Astrocyte (in vitro differentiated cells and primary cell): ENCODE results near the gene HNRNPK. TPM values are rescaled to one million over a fixed set of nuclear protein-coding genes. Genes with fewer than 3 reads are reported as not detected.

Experiments
- DNase-seq: peaks from one replicate; pipeline ENCODE4 v3.0.0-alpha.2; 2010; ENCODE audit warnings: low read depth
- FAIRE-seq: peaks from 2 replicates; lab custom pipeline; 2011; peaks lifted over from hg19 to GRCh38; lab: Jason Lieb, UNC
- H2AFZ ChIP-seq: 2 replicates; pipeline ENCODE4 v1.6.0; 2012; ENCODE audit warnings: low read depth, low read length, inconsistent platforms
- H3K27ac ChIP-seq: 2 replicates; pipeline ENCODE4 v1.5.1; 2011; ENCODE audit warnings: low read depth, low read length, inconsistent platforms
- H3K27me3 ChIP-seq: 2 replicates; pipeline ENCODE4 v1.6.0; 2011; ENCODE audit warnings: low read length, inconsistent platforms; ENCODE audit not compliant: insufficient read depth
- H3K36me3 ChIP-seq: 2 replicates; pipeline ENCODE4 v1.5.1; 2011; ENCODE audit warnings: low read length, inconsistent platforms; ENCODE audit not compliant: insufficient read depth
- H3K4me1 ChIP-seq: 2 replicates; pipeline ENCODE4 v1.5.1; 2011; ENCODE audit warnings: low read length, inconsistent platforms; ENCODE audit not compliant: insufficient read depth
- H3K4me2 ChIP-seq: 2 replicates; pipeline ENCODE4 v1.6.0; 2012; ENCODE audit warnings: low read length, inconsistent platforms
- H3K4me3 ChIP-seq: 2 replicates; pipeline ENCODE4 v1.5.1; 2011; ENCODE audit warnings: low read depth, mild to moderate bottlenecking, low read length, inconsistent platforms; ENCODE audit not compliant: insufficient read depth
- H3K79me2 ChIP-seq: 2 replicates; pipeline ENCODE4 v1.6.0; 2012; ENCODE audit warnings: mild to moderate bottlenecking, low read length, inconsistent platforms; ENCODE audit not compliant: insufficient read depth
- H3K9ac ChIP-seq: 2 replicates; pipeline ENCODE4 v1.6.0; 2012; ENCODE audit warnings: mild to moderate bottlenecking, low read length, inconsistent platforms
- H3K9me3 ChIP-seq: 2 replicates; pipeline ENCODE4 v1.5.1; 2012; ENCODE audit warnings: low read depth, mild to moderate bottlenecking, low read length, inconsistent platforms; ENCODE audit not compliant: insufficient read depth
- H4K20me1 ChIP-seq: 2 replicates; pipeline ENCODE4 v1.6.0; 2012; ENCODE audit warnings: low read length, inconsistent platforms; ENCODE audit not compliant: insufficient read depth
- H3K27ac Mint-ChIP-seq: one replicate; pipeline ENCODE4 v1.8.0; 2021; ENCODE audit warnings: mild to moderate bottlenecking, mixed read lengths; ENCODE audit not compliant: unreplicated experiment
- H3K27me3 Mint-ChIP-seq: one replicate; pipeline ENCODE4 v1.8.0; 2021; ENCODE audit warnings: low read depth, mixed read lengths; ENCODE audit not compliant: unreplicated experiment
- H3K36me3 Mint-ChIP-seq: one replicate; pipeline ENCODE4 v1.8.0; 2021; ENCODE audit warnings: low read depth, mixed read lengths; ENCODE audit not compliant: unreplicated experiment
- H3K4me1 Mint-ChIP-seq: one replicate; pipeline ENCODE4 v1.8.0; 2021; ENCODE audit warnings: low read depth, mixed read lengths; ENCODE audit not compliant: unreplicated experiment
- H3K4me3 Mint-ChIP-seq: one replicate; pipeline ENCODE4 v1.8.0; 2021; ENCODE audit warnings: mild to moderate bottlenecking, moderate library complexity, mixed read lengths; ENCODE audit not compliant: unreplicated experiment
- H3K9me3 Mint-ChIP-seq: one replicate; pipeline ENCODE4 v1.8.0; 2021; ENCODE audit warnings: mild to moderate bottlenecking, mixed read lengths; ENCODE audit not compliant: unreplicated experiment
- EZH2 ChIP-seq: IDR thresholded peaks from 2 replicates; pipeline ENCODE4 v1.6.1; 2012; ENCODE audit warnings: mild to moderate bottlenecking, low read length, inconsistent platforms; ENCODE audit not compliant: insufficient read depth
- total RNA-seq: library from RNA; stranded (reverse); gene quantifications from 2 replicates; pipeline ENCODE4 v1.2.1, GENCODE V29; 2021
- TF ChIP-seq, protein P1 (sequence below): IDR thresholded peaks from 2 replicates; pipeline ENCODE4 v1.5.1; 2011; ENCODE audit warnings: low read depth, mild to moderate bottlenecking, inconsistent platforms, low read length, moderate library complexity; ENCODE audit not compliant: insufficient read depth

Gene HNRNPK
- total RNA-seq, 1 donor from 2014 or later, result 511 TPM

DNA sequence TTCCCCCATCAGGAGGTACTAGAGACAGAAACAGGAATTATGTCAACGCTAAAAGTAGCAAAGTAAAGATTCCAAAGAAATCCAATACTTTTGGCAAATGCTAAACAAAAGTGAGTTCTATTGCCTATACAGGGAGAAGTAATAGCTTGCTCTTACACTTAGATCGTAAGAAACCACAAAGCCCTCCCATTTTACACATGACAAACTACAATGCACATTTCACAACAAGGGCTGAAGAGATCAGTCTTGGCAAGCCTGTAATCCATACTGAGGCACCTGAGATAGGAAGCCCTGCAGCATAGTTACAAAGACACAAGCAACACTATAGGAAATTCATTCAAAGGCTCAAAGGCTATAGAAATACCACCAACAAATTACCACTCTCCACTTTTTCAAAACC is 7.7 kb downstream of the HNRNPK start:
- TF ChIP-seq EZH2, result no peak
- TF ChIP-seq, protein P1, sequence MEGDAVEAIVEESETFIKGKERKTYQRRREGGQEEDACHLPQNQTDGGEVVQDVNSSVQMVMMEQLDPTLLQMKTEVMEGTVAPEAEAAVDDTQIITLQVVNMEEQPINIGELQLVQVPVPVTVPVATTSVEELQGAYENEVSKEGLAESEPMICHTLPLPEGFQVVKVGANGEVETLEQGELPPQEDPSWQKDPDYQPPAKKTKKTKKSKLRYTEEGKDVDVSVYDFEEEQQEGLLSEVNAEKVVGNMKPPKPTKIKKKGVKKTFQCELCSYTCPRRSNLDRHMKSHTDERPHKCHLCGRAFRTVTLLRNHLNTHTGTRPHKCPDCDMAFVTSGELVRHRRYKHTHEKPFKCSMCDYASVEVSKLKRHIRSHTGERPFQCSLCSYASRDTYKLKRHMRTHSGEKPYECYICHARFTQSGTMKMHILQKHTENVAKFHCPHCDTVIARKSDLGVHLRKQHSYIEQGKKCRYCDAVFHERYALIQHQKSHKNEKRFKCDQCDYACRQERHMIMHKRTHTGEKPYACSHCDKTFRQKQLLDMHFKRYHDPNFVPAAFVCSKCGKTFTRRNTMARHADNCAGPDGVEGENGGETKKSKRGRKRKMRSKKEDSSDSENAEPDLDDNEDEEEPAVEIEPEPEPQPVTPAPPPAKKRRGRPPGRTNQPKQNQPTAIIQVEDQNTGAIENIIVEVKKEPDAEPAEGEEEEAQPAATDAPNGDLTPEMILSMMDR, result no peak
- H3K4me3 Mint-ChIP-seq, result no peak overlapping the region
- H3K9ac ChIP-seq, result no peak overlapping the region
- H4K20me1 ChIP-seq, result peaks cover 91% of the 10 kb centered on the region
- no peaks in the 10 kb centered on the region for H3K27me3 Mint-ChIP-seq
- H3K27ac Mint-ChIP-seq, result peak overlapping the region; percentile 18
- H3K9me3 ChIP-seq, result no peaks in the 10 kb centered on the region
- no peak overlapping the region for H3K4me2 ChIP-seq
- H3K36me3 ChIP-seq, result peaks cover 87% of the 10 kb centered on the region
- H3K27ac ChIP-seq, result no peak overlapping the region
- no peaks in the 10 kb centered on the region for H3K4me1 ChIP-seq
- no peak for DNase-seq
- H3K79me2 ChIP-seq, result peaks cover 71% of the 10 kb centered on the region
- no peak overlapping the region for H2AFZ ChIP-seq
- FAIRE-seq, result no peak
- H3K36me3 Mint-ChIP-seq, result peaks cover 38% of the 10 kb centered on the region
- H3K9me3 Mint-ChIP-seq, result no peaks in the 10 kb centered on the region
- no peak overlapping the region for H3K4me3 ChIP-seq
- H3K4me1 Mint-ChIP-seq, result peaks cover 38% of the 10 kb centered on the region
- H3K27me3 ChIP-seq, result no peaks in the 10 kb centered on the region

GRCh38 chr9:83971485-83971884 is 8.5 kb downstream of the HNRNPK start:
- no peak overlapping the region for H3K27ac Mint-ChIP-seq
- H3K27ac ChIP-seq, result no peak overlapping the region
- H3K4me3 Mint-ChIP-seq, result peak overlapping the region; percentile 34
- no peaks in the 10 kb centered on the region for H3K27me3 ChIP-seq
- H3K9ac ChIP-seq, result no peak overlapping the region
- no peaks in the 10 kb centered on the region for H3K9me3 ChIP-seq
- H3K4me3 ChIP-seq, result no peak overlapping the region
- peaks cover 63% of the 10 kb centered on the region for H3K79me2 ChIP-seq
- FAIRE-seq (no peak), DNase-seq (no peak)
- peaks cover 86% of the 10 kb centered on the region for H3K36me3 ChIP-seq
- TF ChIP-seq, protein P1, result no peak
- no peak for TF ChIP-seq EZH2
- no peak overlapping the region for H2AFZ ChIP-seq
- H3K36me3 Mint-ChIP-seq, result peaks cover 35% of the 10 kb centered on the region
- H3K4me1 Mint-ChIP-seq, result peaks cover 38% of the 10 kb centered on the region
- H3K4me2 ChIP-seq, result no peak overlapping the region
- H4K20me1 ChIP-seq, result peaks cover 91% of the 10 kb centered on the region
- H3K4me1 ChIP-seq, result no peaks in the 10 kb centered on the region
- H3K27me3 Mint-ChIP-seq, result no peaks in the 10 kb centered on the region
- H3K9me3 Mint-ChIP-seq, result no peaks in the 10 kb centered on the region

- no peak for FAIRE-seq
- Mint-ChIP-seq H3K9me3 (no peaks in the 10 kb centered on the region), H3K36me3 (peaks cover 29% of the 10 kb centered on the region), H3K27me3 (no peaks in the 10 kb centered on the region), H3K4me1 (peaks cover 30% of the 10 kb centered on the region), H3K4me3 (no peak overlapping the region), H3K27ac (no peak overlapping the region)
- H4K20me1 ChIP-seq, result peaks cover 89% of the 10 kb centered on the region
- H2AFZ ChIP-seq, result no peak overlapping the region
- DNase-seq, result no peak
- TF ChIP-seq, protein P1, result no peak
- TF ChIP-seq EZH2, result no peak
- no peaks in the 10 kb centered on the region for H3K9me3 ChIP-seq
- H3K27ac ChIP-seq, result no peak overlapping the region
- no peak overlapping the region for H3K4me3 ChIP-seq
- no peak overlapping the region for H3K4me2 ChIP-seq
- peaks cover 71% of the 10 kb centered on the region for H3K36me3 ChIP-seq
- H3K27me3 ChIP-seq, result no peaks in the 10 kb centered on the region
- H3K4me1 ChIP-seq, result no peaks in the 10 kb centered on the region
- H3K79me2 ChIP-seq, result peaks cover 44% of the 10 kb centered on the region
- H3K9ac ChIP-seq, result no peak overlapping the region
These were observed 10.4 kb downstream of the HNRNPK start for GRCh38 chr9:83969602-83970001.
